Jurkat, Clone E6-1 (cell line): ENCODE data around the gene HBA2. TPM values are rescaled to one million over a fixed set of nuclear protein-coding genes. Genes with fewer than 3 reads are reported as not detected.
"Not testable (repeated sequence)": the region's sequence is repeated elsewhere in the genome, so short reads cannot be mapped to it uniquely, and the experiment has no call there.

Experiments
- DNase-seq: peaks from one replicate; pipeline ENCODE4 v3.0.0-alpha.2; 2011; ENCODE audit warnings: low read depth, low spot score
- H3K4me3 ChIP-seq: 2 replicates; pipeline ENCODE4 v1.5.1; 2011; ENCODE audit warnings: mild to moderate bottlenecking, low read length, control low read depth, moderate library complexity
- polyA plus RNA-seq: library from polyadenylated mRNA; unstranded; fragments of >200 nt; gene quantifications from one replicate; pipeline ENCODE4 v1.2.1, GENCODE V29; 2012; ENCODE audit warnings: missing spikeins; ENCODE audit not compliant: insufficient read length, insufficient read depth

HBA2 gene
- polyA plus RNA-seq: 6.8 TPM

GRCh38 chr16:172374-172941 lies at the start of gene HBA2:
HBA2 (plus strand) TSS chr16:172876; CDS start chr16:172913, 37 bp downstream.
- DNase-seq, H3K4me3 ChIP-seq: not testable (repeated sequence)

GRCh38 chr16:123558-124350 lies 48.9 kb upstream of the HBA2 start:
- DNase-seq, H3K4me3 ChIP-seq: not testable (repeated sequence)

GRCh38 chr16:125011-125410 lies 47.7 kb upstream of the HBA2 start:
- DNase-seq: no peak
- no peak overlapping the region for H3K4me3 ChIP-seq

GRCh38 chr16:129075-129474 lies 43.6 kb upstream of the HBA2 start:
- peak; percentile 53 for DNase-seq
- H3K4me3 ChIP-seq: no peak overlapping the region

- H3K4me3 ChIP-seq: no peak overlapping the region
Measured at GRCh38 chr16:130533-131173, 42.0 kb upstream of the HBA2 start.

GRCh38 chr16:132120-132519 lies 40.6 kb upstream of the HBA2 start:
- H3K4me3 ChIP-seq: no peak overlapping the region
- DNase-seq: no peak

More at GRCh38 chr16:130533-131173, 42.0 kb upstream of the HBA2 start:
- no peak for DNase-seq

- no peak overlapping the region for H3K4me3 ChIP-seq
- DNase-seq: no peak
Measured at GRCh38 chr16:133716-134115, 39.0 kb upstream of the HBA2 start.

GRCh38 chr16:138049-138417 lies 34.6 kb upstream of the HBA2 start:
- peak overlapping the region; percentile 71 for H3K4me3 ChIP-seq
- DNase-seq: no peak

- no peak for DNase-seq
- H3K4me3 ChIP-seq: no peak overlapping the region
Measured at GRCh38 chr16:140175-140857, 32.4 kb upstream of the HBA2 start.

GRCh38 chr16:142405-142967 lies 30.2 kb upstream of the HBA2 start:
- no peak for DNase-seq
- H3K4me3 ChIP-seq: no peak overlapping the region

- H3K4me3 ChIP-seq: no peak overlapping the region
- no peak for DNase-seq
Measured at GRCh38 chr16:143047-143446, 29.6 kb upstream of the HBA2 start.

- no peak for DNase-seq
- H3K4me3 ChIP-seq: no peak overlapping the region
Measured at GRCh38 chr16:143456-143855, 29.2 kb upstream of the HBA2 start.

GRCh38 chr16:144797-145252 lies 27.9 kb upstream of the HBA2 start:
- no peak overlapping the region for H3K4me3 ChIP-seq
- DNase-seq: no peak

GRCh38 chr16:146646-147045 lies 26.0 kb upstream of the HBA2 start:
- no peak for DNase-seq
- no peak overlapping the region for H3K4me3 ChIP-seq

GRCh38 chr16:149024-149660 lies 23.5 kb upstream of the HBA2 start:
- H3K4me3 ChIP-seq: no peak overlapping the region
- DNase-seq: no peak

- no peak within 1 kb of the TSS for H3K4me3 ChIP-seq
Measured at GRCh38 chr16:152141-153128, 20.2 kb upstream of the HBA2 start, which contains the start of gene HBZ. HBZ (plus strand) TSS chr16:152644; CDS start chr16:152910, 266 bp downstream.

GRCh38 chr16:153129-153521 lies 19.6 kb upstream of the HBA2 start:
- not testable (repeated sequence) for H3K4me3 ChIP-seq

More at GRCh38 chr16:152141-153128, 20.2 kb upstream of the HBA2 start, which contains the start of gene HBZ:
- no peak for DNase-seq

More at GRCh38 chr16:153129-153521, 19.6 kb upstream of the HBA2 start:
- not testable (repeated sequence) for DNase-seq
